ENCODE data around the gene GSN. TPM values are rescaled to one million over a fixed set of nuclear protein-coding genes. Genes with fewer than 3 reads are reported as not detected.

GSN gene
- total and polyA plus RNA-seq, 5 donors from 2014 or later: 2.7 to 12.1 (median 5.2) TPM

GRCh38 chr9:121358751-121359150 lies 90.8 kb downstream of the GSN start:
- ATAC-seq (ENCODE audit: low read depth in 2 of 2) (no peak), DNase-seq (no peak)
- Mint-ChIP-seq H3K27ac (peak overlapping the region in 1 of 3 donors; percentile 38), H3K27me3 (no peaks in the 10 kb centered on the region), H3K36me3 (no peaks in the 10 kb centered on the region), H3K9me3 (no peaks in the 10 kb centered on the region), H3K4me3 (no peak overlapping the region), H3K4me1 (peaks cover 2 to 20% (median 11%) of the 10 kb centered on the region in 4 donors)
- H3K4me3 ChIP-seq (ENCODE audit: low read depth, low read length): no peak overlapping the region
- H3K27ac ChIP-seq (ENCODE audit: insufficient read depth, low read length, poor library complexity, severe bottlenecking): no peak overlapping the region
- no peaks in the 10 kb centered on the region for H3K36me3 ChIP-seq (ENCODE audit: control insufficient read depth, insufficient read depth, low read length)
- H3K27me3 ChIP-seq (ENCODE audit: control insufficient read depth, insufficient read depth, low read length): no peaks in the 10 kb centered on the region
- H3K4me1 ChIP-seq (ENCODE audit: control insufficient read depth, insufficient read depth, low read length, poor library complexity, severe bottlenecking): peaks cover 5% of the 10 kb centered on the region
- H3K9me3 ChIP-seq (ENCODE audit: control insufficient read depth in 2 of 2, low read length in 2 of 2): no peaks in the 10 kb centered on the region

- Histone ChIP-seq H3K36me3 (ENCODE audit: control insufficient read depth, insufficient read depth, low read length) (no peaks in the 10 kb centered on the region), H3K27me3 (ENCODE audit: control insufficient read depth, insufficient read depth, low read length) (no peaks in the 10 kb centered on the region), H3K9me3 (ENCODE audit: control insufficient read depth in 2 of 2, low read length in 2 of 2) (no peaks in the 10 kb centered on the region), H3K4me3 (ENCODE audit: low read depth, low read length) (no peak overlapping the region), H3K4me1 (ENCODE audit: control insufficient read depth, insufficient read depth, low read length, poor library complexity, severe bottlenecking) (peaks cover 5% of the 10 kb centered on the region), H3K27ac (ENCODE audit: insufficient read depth, low read length, poor library complexity, severe bottlenecking) (no peak overlapping the region)
- H3K4me3 Mint-ChIP-seq: no peak overlapping the region
- peaks cover 0 to 18% (median 10%) of the 10 kb centered on the region in 4 donors for H3K4me1 Mint-ChIP-seq
- DNase-seq (no peak), ATAC-seq (ENCODE audit: low read depth in 2 of 2) (no peak)
- H3K27ac Mint-ChIP-seq: no peak overlapping the region
- H3K27me3 Mint-ChIP-seq: no peaks in the 10 kb centered on the region
- no peaks in the 10 kb centered on the region for H3K36me3 Mint-ChIP-seq
- no peaks in the 10 kb centered on the region for H3K9me3 Mint-ChIP-seq
These were observed 91.7 kb downstream of the GSN start for GRCh38 chr9:121359351-121360294.

GRCh38 chr9:121360601-121361374 lies 92.8 kb downstream of the GSN start:
- Mint-ChIP-seq H3K4me3 (no peak overlapping the region), H3K36me3 (no peaks in the 10 kb centered on the region), H3K27ac (no peak overlapping the region), H3K27me3 (no peaks in the 10 kb centered on the region), H3K9me3 (no peaks in the 10 kb centered on the region), H3K4me1 (peaks cover 0 to 18% (median 13%) of the 10 kb centered on the region in 4 donors)
- no peak overlapping the region for H3K27ac ChIP-seq (ENCODE audit: insufficient read depth, low read length, poor library complexity, severe bottlenecking)
- H3K9me3 ChIP-seq (ENCODE audit: control insufficient read depth in 2 of 2, low read length in 2 of 2): no peaks in the 10 kb centered on the region
- no peak overlapping the region for H3K4me3 ChIP-seq (ENCODE audit: low read depth, low read length)
- DNase-seq (no peak), ATAC-seq (ENCODE audit: low read depth in 2 of 2) (no peak)
- peaks cover 5% of the 10 kb centered on the region for H3K4me1 ChIP-seq (ENCODE audit: control insufficient read depth, insufficient read depth, low read length, poor library complexity, severe bottlenecking)
- H3K27me3 ChIP-seq (ENCODE audit: control insufficient read depth, insufficient read depth, low read length): no peaks in the 10 kb centered on the region
- H3K36me3 ChIP-seq (ENCODE audit: control insufficient read depth, insufficient read depth, low read length): no peaks in the 10 kb centered on the region

GRCh38 chr9:121362813-121363621 lies 95.1 kb downstream of the GSN start:
- Mint-ChIP-seq H3K27ac (no peak overlapping the region), H3K27me3 (peaks cover 2% of the 10 kb centered on the region), H3K4me3 (no peak overlapping the region), H3K9me3 (no peaks in the 10 kb centered on the region), H3K4me1 (peaks cover 1 to 30% (median 16%) of the 10 kb centered on the region in 4 donors), H3K36me3 (no peaks in the 10 kb centered on the region)
- Histone ChIP-seq H3K4me1 (ENCODE audit: control insufficient read depth, insufficient read depth, low read length, poor library complexity, severe bottlenecking) (peaks cover 11% of the 10 kb centered on the region), H3K27me3 (ENCODE audit: control insufficient read depth, insufficient read depth, low read length) (no peaks in the 10 kb centered on the region), H3K27ac (ENCODE audit: insufficient read depth, low read length, poor library complexity, severe bottlenecking) (no peak overlapping the region), H3K4me3 (ENCODE audit: low read depth, low read length) (no peak overlapping the region), H3K36me3 (ENCODE audit: control insufficient read depth, insufficient read depth, low read length) (no peaks in the 10 kb centered on the region), H3K9me3 (ENCODE audit: control insufficient read depth in 2 of 2, low read length in 2 of 2) (no peaks in the 10 kb centered on the region)
- ATAC-seq (ENCODE audit: low read depth in 2 of 2) (no peak), DNase-seq (no peak)

- DNase-seq (no peak), ATAC-seq (ENCODE audit: low read depth in 2 of 2) (no peak)
- Mint-ChIP-seq H3K36me3 (no peaks in the 10 kb centered on the region), H3K27me3 (peaks cover 5% of the 10 kb centered on the region), H3K27ac (peak overlapping the region in 1 of 3 donors; percentile 5), H3K4me3 (no peak overlapping the region), H3K4me1 (peaks cover 5 to 35% (median 17%) of the 10 kb centered on the region in 4 donors), H3K9me3 (no peaks in the 10 kb centered on the region)
- Histone ChIP-seq H3K9me3 (ENCODE audit: control insufficient read depth in 2 of 2, low read length in 2 of 2) (no peaks in the 10 kb centered on the region), H3K27ac (ENCODE audit: insufficient read depth, low read length, poor library complexity, severe bottlenecking) (no peak overlapping the region), H3K36me3 (ENCODE audit: control insufficient read depth, insufficient read depth, low read length) (no peaks in the 10 kb centered on the region), H3K27me3 (ENCODE audit: control insufficient read depth, insufficient read depth, low read length) (no peaks in the 10 kb centered on the region), H3K4me1 (ENCODE audit: control insufficient read depth, insufficient read depth, low read length, poor library complexity, severe bottlenecking) (peaks cover 16% of the 10 kb centered on the region), H3K4me3 (ENCODE audit: low read depth, low read length) (no peak overlapping the region)
These were observed 95.6 kb downstream of the GSN start for GRCh38 chr9:121363622-121363961.

- Histone ChIP-seq H3K4me3 (ENCODE audit: low read depth, low read length) (no peak overlapping the region), H3K4me1 (ENCODE audit: control insufficient read depth, insufficient read depth, low read length, poor library complexity, severe bottlenecking) (peaks cover 16% of the 10 kb centered on the region), H3K36me3 (ENCODE audit: control insufficient read depth, insufficient read depth, low read length) (no peaks in the 10 kb centered on the region), H3K27ac (ENCODE audit: insufficient read depth, low read length, poor library complexity, severe bottlenecking) (no peak overlapping the region), H3K27me3 (ENCODE audit: control insufficient read depth, insufficient read depth, low read length) (no peaks in the 10 kb centered on the region), H3K9me3 (ENCODE audit: control insufficient read depth in 2 of 2, low read length in 2 of 2) (no peaks in the 10 kb centered on the region)
- ATAC-seq (ENCODE audit: low read depth in 2 of 2): no peak
- Mint-ChIP-seq H3K27ac (peak overlapping the region in 1 of 3 donors; percentile 5), H3K4me3 (no peak overlapping the region), H3K4me1 (peaks cover 5 to 35% (median 17%) of the 10 kb centered on the region in 4 donors), H3K36me3 (no peaks in the 10 kb centered on the region), H3K27me3 (peaks cover 5% of the 10 kb centered on the region), H3K9me3 (no peaks in the 10 kb centered on the region)
- no peak for DNase-seq
These were observed 96.1 kb downstream of the GSN start for GRCh38 chr9:121364077-121364476.

- H3K27ac ChIP-seq (ENCODE audit: insufficient read depth, low read length, poor library complexity, severe bottlenecking): no peak overlapping the region
- H3K9me3 ChIP-seq (ENCODE audit: control insufficient read depth in 2 of 2, low read length in 2 of 2): no peaks in the 10 kb centered on the region
- Mint-ChIP-seq H3K27ac (no peak overlapping the region), H3K36me3 (no peaks in the 10 kb centered on the region), H3K4me3 (peak overlapping the region in 1 of 4 donors; percentile 7), H3K9me3 (no peaks in the 10 kb centered on the region), H3K4me1 (peaks cover 5 to 30% (median 19%) of the 10 kb centered on the region in 4 donors), H3K27me3 (peaks cover 5% of the 10 kb centered on the region)
- H3K36me3 ChIP-seq (ENCODE audit: control insufficient read depth, insufficient read depth, low read length): no peaks in the 10 kb centered on the region
- H3K4me3 ChIP-seq (ENCODE audit: low read depth, low read length): no peak overlapping the region
- no peak for DNase-seq
- H3K4me1 ChIP-seq (ENCODE audit: control insufficient read depth, insufficient read depth, low read length, poor library complexity, severe bottlenecking): peaks cover 22% of the 10 kb centered on the region
- H3K27me3 ChIP-seq (ENCODE audit: control insufficient read depth, insufficient read depth, low read length): no peaks in the 10 kb centered on the region
- no peak for ATAC-seq (ENCODE audit: low read depth in 2 of 2)
These were observed 96.9 kb downstream of the GSN start for GRCh38 chr9:121364886-121365285.
